Testis (tissue), 3 donors: Measurements from ENCODE around the gene NOTUM. TPM values are rescaled to one million over a fixed set of nuclear protein-coding genes. Genes with fewer than 3 reads are reported as not detected.

ENCODE experiments used
- DNase-seq: peaks from one replicate; pipeline ENCODE4 v3.0.0-alpha.2; 2019
- H3K27ac ChIP-seq, 2 donors: fragments of 200-600 bp; sonication (generic); one replicate each; pipeline ENCODE4 v1.5.1; 2019
- H3K27me3 ChIP-seq: fragments of 200-600 bp; sonication (generic); one replicate; pipeline ENCODE4 v1.5.1; 2019
- H3K36me3 ChIP-seq: fragments of 200-600 bp; sonication (generic); one replicate; pipeline ENCODE4 v1.5.1; 2017; ENCODE audit warnings: low read depth; ENCODE audit errors: missing control alignments
- H3K4me1 ChIP-seq: fragments of 200-600 bp; sonication (generic); one replicate; pipeline ENCODE4 v1.5.1; 2019
- H3K4me3 ChIP-seq, 2 donors: fragments of 200-600 bp; sonication (generic); one replicate each; pipeline ENCODE4 v1.5.1; 2017 to 2019
- H3K9me3 ChIP-seq: fragments of 200-600 bp; sonication (generic); one replicate; pipeline ENCODE4 v1.5.1; 2017
- POLR2A ChIP-seq: fragments of 450-650 bp; IDR thresholded peaks from one replicate; pipeline ENCODE4 v1.6.1; 2017; ENCODE audit warnings: antibody characterized with exemption, mild to moderate bottlenecking, moderate library complexity
- WGBS, 2 donors: methylation state at CpG; one replicate each; pipeline ENCODE4 v1.1.5; 2018; 5-methylcytosine and 5-hydroxymethylcytosine counted together
- intact Hi-C: fragments of 100-400 bp; cut with DNase I; formaldehyde crosslinking; loops from one replicate; pipeline ENCODE4 v1.15.1; 2023; ENCODE audit warnings: low total_unique reads
- polyA plus RNA-seq: library from polyadenylated mRNA; stranded (reverse); fragments of 350-450 nt; fragmentation: Illumina TruSeq; extraction: RNeasy Lipid Tissue Mini Kit (QIAGEN cat#74804); gene quantifications from one replicate; pipeline ENCODE4 v1.2.3, GENCODE V29; 2014; ENCODE audit warnings: low read depth, low replicate concordance; ENCODE audit not compliant: insufficient read depth
- total RNA-seq, 2 donors: library from RNA; depleted of rRNA; stranded (reverse); fragments of >200 nt; gene quantifications; one replicate each; pipeline ENCODE4 v1.2.3, GENCODE V29; 2016
- TF ChIP-seq, protein P1 (sequence below), 3 experiments: fragments of 450-650 bp in 2 of 3; fragments of 200-600 bp in 1 of 3; sonication (generic) in 1 of 3; IDR thresholded peaks; one replicate each; pipeline ENCODE4 v1.5.1; 2016 to 2019; ENCODE audit warnings: antibody characterized with exemption in 3 of 3, mild to moderate bottlenecking in 2 of 3, moderate library complexity in 1 of 3

Gene NOTUM
- total and polyA plus RNA-seq, 3 donors from 2014 or later: 5.1 to 13.2 (median 9.5) TPM

DNA sequence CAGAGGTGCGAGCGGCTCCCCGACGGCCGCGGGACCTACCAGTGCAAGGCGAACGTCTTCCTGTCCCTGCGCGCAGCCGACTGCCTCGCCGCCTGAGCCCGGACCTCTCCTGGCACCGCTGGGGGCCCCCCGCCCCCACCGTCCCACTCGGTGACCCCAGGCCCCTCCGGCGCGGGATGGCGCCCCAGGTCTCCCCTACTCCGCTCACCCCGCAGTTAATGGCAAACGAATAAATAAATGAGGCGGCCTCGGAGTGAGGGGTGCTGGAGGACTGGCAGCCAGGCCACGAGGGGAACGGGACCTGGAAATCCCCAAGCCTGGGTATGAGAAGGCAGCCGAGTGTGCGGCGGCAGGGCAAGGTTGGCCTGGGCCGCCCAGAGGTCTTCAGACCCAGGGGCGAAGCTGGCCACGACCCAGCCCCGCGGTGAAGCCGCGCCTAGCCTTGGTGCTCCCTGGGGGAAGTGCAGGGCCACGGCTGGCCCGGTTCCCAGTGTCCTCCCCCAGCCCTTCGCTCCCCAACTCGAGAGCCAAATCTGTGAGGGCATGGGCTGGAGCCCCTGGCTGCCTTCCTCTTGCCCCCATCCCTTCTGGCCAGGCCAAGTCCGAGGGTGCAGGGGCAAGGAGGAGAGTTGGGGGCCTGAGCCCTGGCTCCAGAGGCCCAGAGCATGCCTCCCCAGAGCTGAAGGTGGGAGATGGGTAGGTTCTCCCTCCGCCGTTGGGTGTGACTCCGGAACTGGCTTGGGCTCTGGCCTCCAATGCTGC is 58.2 kb downstream of the NOTUM start:
- DNase-seq: no peak
- Histone ChIP-seq H3K27ac (no peak overlapping the region), H3K27me3 (no peaks in the 10 kb centered on the region), H3K9me3 (no peaks in the 10 kb centered on the region), H3K4me1 (peaks cover 6% of the 10 kb centered on the region), H3K4me3 (peak overlapping the region; percentile 26 to 36), H3K36me3 (no peaks in the 10 kb centered on the region)
- intact Hi-C loops: no loop called here
- WGBS, 2 donors: 43 to 63% methylated on average over 8 to 40 of the region's 47 CpGs
- TF ChIP-seq, protein P1, sequence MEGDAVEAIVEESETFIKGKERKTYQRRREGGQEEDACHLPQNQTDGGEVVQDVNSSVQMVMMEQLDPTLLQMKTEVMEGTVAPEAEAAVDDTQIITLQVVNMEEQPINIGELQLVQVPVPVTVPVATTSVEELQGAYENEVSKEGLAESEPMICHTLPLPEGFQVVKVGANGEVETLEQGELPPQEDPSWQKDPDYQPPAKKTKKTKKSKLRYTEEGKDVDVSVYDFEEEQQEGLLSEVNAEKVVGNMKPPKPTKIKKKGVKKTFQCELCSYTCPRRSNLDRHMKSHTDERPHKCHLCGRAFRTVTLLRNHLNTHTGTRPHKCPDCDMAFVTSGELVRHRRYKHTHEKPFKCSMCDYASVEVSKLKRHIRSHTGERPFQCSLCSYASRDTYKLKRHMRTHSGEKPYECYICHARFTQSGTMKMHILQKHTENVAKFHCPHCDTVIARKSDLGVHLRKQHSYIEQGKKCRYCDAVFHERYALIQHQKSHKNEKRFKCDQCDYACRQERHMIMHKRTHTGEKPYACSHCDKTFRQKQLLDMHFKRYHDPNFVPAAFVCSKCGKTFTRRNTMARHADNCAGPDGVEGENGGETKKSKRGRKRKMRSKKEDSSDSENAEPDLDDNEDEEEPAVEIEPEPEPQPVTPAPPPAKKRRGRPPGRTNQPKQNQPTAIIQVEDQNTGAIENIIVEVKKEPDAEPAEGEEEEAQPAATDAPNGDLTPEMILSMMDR (IDR thresholded peaks at IDR 0.05): no peak
- no peak for TF ChIP-seq POLR2A

Other genes starting within 250 kb of the NOTUM start
- gene SLC25A10, start 248.9 kb downstream of the NOTUM start, total RNA-seq: 10 to 100 TPM; 30.0 to 42.0 TPM
- 51.4 TPM for gene SLC25A10, start 248.9 kb downstream of the NOTUM start, polyA plus RNA-seq
- gene GCGR, start 157.0 kb downstream of the NOTUM start, total RNA-seq: 1 to 10 TPM; 1.3 to 1.5 TPM
- gene GCGR, start 157.0 kb downstream of the NOTUM start, polyA plus RNA-seq: 0.88 TPM
- gene MCRIP1, start 127.9 kb downstream of the NOTUM start, total RNA-seq: 100 to 1,000 TPM; 160 to 181 TPM
- gene MCRIP1, start 127.9 kb downstream of the NOTUM start, polyA plus RNA-seq: 206 TPM
- gene PPP1R27, start 126.1 kb downstream of the NOTUM start, total RNA-seq: 1 to 10 TPM; 1.6 to 1.9 TPM
- gene PPP1R27, start 126.1 kb downstream of the NOTUM start, polyA plus RNA-seq: 7.5 TPM
- gene P4HB, start 100.7 kb downstream of the NOTUM start, total RNA-seq: 100 to 1,000 TPM; 205 to 230 TPM
- 213 TPM for gene P4HB, start 100.7 kb downstream of the NOTUM start, polyA plus RNA-seq
- gene ARHGDIA, start 89.8 kb downstream of the NOTUM start, total RNA-seq: 100 to 1,000 TPM; 135 to 161 TPM
- 201 TPM for gene ARHGDIA, start 89.8 kb downstream of the NOTUM start, polyA plus RNA-seq
- 100 to 1,000 TPM; 114 to 124 TPM for gene ALYREF, start 69.6 kb downstream of the NOTUM start, total RNA-seq
- 140 TPM for gene ALYREF, start 69.6 kb downstream of the NOTUM start, polyA plus RNA-seq
- 100 to 1,000 TPM; 191 to 198 TPM for gene ANAPC11, start 69.5 kb downstream of the NOTUM start, total RNA-seq
- 195 TPM for gene ANAPC11, start 69.5 kb downstream of the NOTUM start, polyA plus RNA-seq
- 10 to 100 TPM; 22.7 to 27.3 TPM for gene NPB, start 58.9 kb downstream of the NOTUM start, total RNA-seq
- gene NPB, start 58.9 kb downstream of the NOTUM start, polyA plus RNA-seq: 1.8 TPM
- 100 to 1,000 TPM; 171 to 438 TPM for gene PCYT2, start 49.8 kb downstream of the NOTUM start, total RNA-seq
- gene PCYT2, start 49.8 kb downstream of the NOTUM start, polyA plus RNA-seq: 488 TPM
- gene SIRT7, start 43.0 kb downstream of the NOTUM start, total RNA-seq: 10 to 100 TPM; 48.4 to 59.3 TPM
- gene SIRT7, start 43.0 kb downstream of the NOTUM start, polyA plus RNA-seq: 34.1 TPM
- 10 to 100 TPM; 31.7 to 36.9 TPM for gene MAFG, start 33.5 kb downstream of the NOTUM start, total RNA-seq
- gene MAFG, start 33.5 kb downstream of the NOTUM start, polyA plus RNA-seq: 21.8 TPM
- 10 to 100 TPM; 13.8 to 19.2 TPM for gene PYCR1, start 23.9 kb downstream of the NOTUM start, total RNA-seq
- 28.9 TPM for gene PYCR1, start 23.9 kb downstream of the NOTUM start, polyA plus RNA-seq
- under 1 TPM; 0.16 to 0.25 TPM for gene MYADML2, start 14.0 kb downstream of the NOTUM start, total RNA-seq
- 0.57 TPM for gene MYADML2, start 14.0 kb downstream of the NOTUM start, polyA plus RNA-seq
- gene ASPSCR1, start 16.4 kb upstream of the NOTUM start, total RNA-seq: 10 to 100 TPM; 46.2 to 49.7 TPM
- 40.5 TPM for gene ASPSCR1, start 16.4 kb upstream of the NOTUM start, polyA plus RNA-seq
- 10 to 100 TPM; 43.5 to 51.8 TPM for gene CENPX, start 61.7 kb upstream of the NOTUM start, total RNA-seq
- 43.0 TPM for gene CENPX, start 61.7 kb upstream of the NOTUM start, polyA plus RNA-seq
- gene LRRC45, start 62.1 kb upstream of the NOTUM start, total RNA-seq: 10 to 100 TPM; 10.7 to 12.8 TPM
- gene LRRC45, start 62.1 kb upstream of the NOTUM start, polyA plus RNA-seq: 5.7 TPM
- gene RAC3, start 70.5 kb upstream of the NOTUM start, total RNA-seq: 100 to 1,000 TPM in 1 of 2 donors, 10 to 100 TPM in 1; 74.3 to 102 TPM
- 42.3 TPM for gene RAC3, start 70.5 kb upstream of the NOTUM start, polyA plus RNA-seq
- 100 to 1,000 TPM; 134 to 188 TPM for gene DCXR, start 76.5 kb upstream of the NOTUM start, total RNA-seq
- 109 TPM for gene DCXR, start 76.5 kb upstream of the NOTUM start, polyA plus RNA-seq
- gene RFNG, start 90.6 kb upstream of the NOTUM start, total RNA-seq: 100 to 1,000 TPM in 1 of 2 donors, 10 to 100 TPM in 1; 73.3 to 102 TPM
- gene RFNG, start 90.6 kb upstream of the NOTUM start, polyA plus RNA-seq: 50.5 TPM
- 100 to 1,000 TPM; 170 to 190 TPM for gene GPS1, start 90.7 kb upstream of the NOTUM start, total RNA-seq
- gene GPS1, start 90.7 kb upstream of the NOTUM start, polyA plus RNA-seq: 178 TPM
- 100 to 1,000 TPM; 117 to 132 TPM for gene DUS1L, start 104.6 kb upstream of the NOTUM start, total RNA-seq
- gene DUS1L, start 104.6 kb upstream of the NOTUM start, polyA plus RNA-seq: 127 TPM
- 10 to 100 TPM; 76.2 to 93.0 TPM for gene FASN, start 137.0 kb upstream of the NOTUM start, total RNA-seq
- 47.6 TPM for gene FASN, start 137.0 kb upstream of the NOTUM start, polyA plus RNA-seq